Spleen (tissue), 11 donors: ENCODE data around the gene VENTX. TPM values are rescaled to one million over a fixed set of nuclear protein-coding genes. Genes with fewer than 3 reads are reported as not detected.

Source experiments
- DNase-seq: peaks from one replicate; pipeline ENCODE4 v3.0.0-alpha.2; 2020
- H3K27ac ChIP-seq, 8 donors: fragments of 200-600 bp; sonication (generic) in 7 of 8; 1 replicate in 4 of 8; 2 replicates in 4 of 8; pipeline versions ENCODE4 v1.5.0 to v1.8.0; 2016 to 2021; ENCODE audit warnings: inconsistent platforms in 4 of 8, mild to moderate bottlenecking in 4 of 8, moderate library complexity in 1 of 8
- H3K27me3 ChIP-seq, 7 donors: fragments of 200-600 bp; sonication (generic) in 6 of 7; replicated peaks in 1 of 7; 1 replicate in 4 of 7; 2 replicates in 3 of 7; pipeline versions ENCODE4 v1.5.0 to v1.8.0; 2016 to 2021; ENCODE audit warnings: inconsistent platforms in 3 of 7, mild to moderate bottlenecking in 1 of 7
- H3K36me3 ChIP-seq, 6 donors: fragments of 200-600 bp; sonication (generic) in 5 of 6; 1 replicate in 4 of 6; 2 replicates in 2 of 6; pipeline versions ENCODE4 v1.5.0 to v1.8.0; 2016 to 2021; ENCODE audit warnings: inconsistent platforms in 2 of 6
- H3K4me1 ChIP-seq, 6 donors: fragments of 200-600 bp; sonication (generic) in 5 of 6; 1 replicate in 3 of 6; 2 replicates in 3 of 6; pipeline versions ENCODE4 v1.5.0 to v1.8.0; 2016 to 2021; ENCODE audit warnings: inconsistent platforms in 3 of 6
- H3K4me3 ChIP-seq, 8 donors: fragments of 200-600 bp; sonication (generic) in 7 of 8; 1 replicate in 4 of 8; 2 replicates in 4 of 8; pipeline versions ENCODE4 v1.5.0 to v1.8.0; 2016 to 2021; ENCODE audit warnings: inconsistent platforms in 4 of 8, mild to moderate bottlenecking in 4 of 8, moderate library complexity in 2 of 8
- H3K9me3 ChIP-seq, 8 donors: fragments of 200-600 bp; sonication (generic) in 7 of 8; 1 replicate in 4 of 8; 2 replicates in 4 of 8; pipeline versions ENCODE4 v1.5.0 to v1.8.0; 2016 to 2021; ENCODE audit warnings: inconsistent platforms in 4 of 8
- POLR2A ChIP-seq, 3 donors: fragments of 450-650 bp; IDR thresholded peaks; one replicate each; pipeline ENCODE4 v1.5.1; 2017; ENCODE audit warnings: antibody characterized with exemption in 3 of 3, mild to moderate bottlenecking in 1 of 3
- POLR2AphosphoS5 ChIP-seq, 3 donors: sonication (generic); formaldehyde crosslinking; IDR thresholded peaks; one replicate each; pipeline ENCODE4 v1.5.1; 2017; ENCODE audit warnings: antibody characterized with exemption in 3 of 3
- WGBS, 5 donors: extraction: QIAGEN DNeasy Blood & Tissue Kit in 3 of 5; methylation state at CpG; one replicate each; pipeline versions ENCODE4 v1.1.5 to v1.1.7; 2013 to 2018; 5-methylcytosine and 5-hydroxymethylcytosine counted together
- intact Hi-C: fragments of 100-400 bp; cut with DNase I; formaldehyde crosslinking; loops from one replicate; pipeline ENCODE4 v1.15.0; 2023; ENCODE audit warnings: low total_unique reads
- polyA plus RNA-seq, 3 donors: library from polyadenylated mRNA; stranded (reverse); fragments of 200-250 nt; gene quantifications; one replicate each; pipeline ENCODE4 v1.2.1, GENCODE V29; 2013
- total RNA-seq, 7 donors: library from RNA; depleted of rRNA in 3 of 7; stranded (reverse); fragments of >200 nt in 3 of 7; fragmentation: NEBNext Ultra II Directional in 4 of 7; extraction: Animal tissue kit (Norgen Biotek cat#: 25700) in 4 of 7; gene quantifications; one replicate each; pipeline versions ENCODE4 v1.1.0 to v1.2.1, GENCODE V29; 2016 to 2021
- TF ChIP-seq, protein P1 (sequence below), 11 experiments: fragments of 200-600 bp in 7 of 11; fragments of 450-650 bp in 4 of 11; sonication (generic) in 4 of 11; IDR thresholded peaks in 8 of 11; conservative IDR thresholded peaks in 3 of 11; 1 replicate in 7 of 11; 2 replicates in 4 of 11; pipeline versions ENCODE4 v1.4.0 to v1.8.0; 2016 to 2021; ENCODE audit warnings: antibody characterized with exemption in 11 of 11, inconsistent platforms in 4 of 11, mild to moderate bottlenecking in 1 of 11
- donor health status: healthy with polysubstance abuse.
- donor health status: DM: no; HTN: no; CAD: no; lungs with moderate emphysema.
- donor health status: DM: no; HTN: no; CAD: no.
- donor health status: Bipolar disorder and iron deficiency.
- donor health status: healthy.
- donor health status: DM: no; HTN: no; CAD: no.
- donor health status: DM: yes; HTN: yes; CAD: no.

VENTX gene
- total and polyA plus RNA-seq, 10 donors = 0.76 to 10.4 (median 3.2) TPM

DNA sequence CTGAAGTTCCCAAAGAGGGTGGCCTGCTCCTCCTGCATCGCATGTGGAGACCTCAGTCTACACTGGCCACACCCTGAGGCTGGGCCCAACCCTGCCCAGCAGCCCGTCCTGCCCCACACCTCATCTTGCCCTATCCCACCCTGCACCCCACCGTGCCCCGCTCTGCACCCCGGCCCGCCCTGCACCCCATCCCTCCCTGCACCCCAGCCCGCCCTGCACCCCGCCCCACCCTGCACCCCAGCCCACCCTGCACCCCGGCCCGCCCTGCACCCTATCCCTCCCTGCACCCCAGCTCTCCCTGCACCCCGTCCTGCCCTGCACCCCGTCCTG is 14.5 kb downstream of the VENTX start:
- WGBS, 5 donors = 74 to 91% (median 85%) methylated on average over 6 to 12 of the region's 12 CpGs
- peaks cover 1 to 15% (median 4%) of the 10 kb centered on the region in 6 donors for H3K4me1 ChIP-seq
- no peak overlapping the region for H3K4me3 ChIP-seq
- intact Hi-C loops = loop anchor here (10.0 kb wide), 1 partner anchor 107 kb away; no protein-coding TSS in a partner anchor
- H3K36me3 ChIP-seq = no peaks in the 10 kb centered on the region
- H3K27ac ChIP-seq = no peak overlapping the region
- no peaks in the 10 kb centered on the region for H3K9me3 ChIP-seq
- TF ChIP-seq POLR2AphosphoS5 (IDR thresholded peaks at IDR 0.05) = no peak
- TF ChIP-seq, protein P1, sequence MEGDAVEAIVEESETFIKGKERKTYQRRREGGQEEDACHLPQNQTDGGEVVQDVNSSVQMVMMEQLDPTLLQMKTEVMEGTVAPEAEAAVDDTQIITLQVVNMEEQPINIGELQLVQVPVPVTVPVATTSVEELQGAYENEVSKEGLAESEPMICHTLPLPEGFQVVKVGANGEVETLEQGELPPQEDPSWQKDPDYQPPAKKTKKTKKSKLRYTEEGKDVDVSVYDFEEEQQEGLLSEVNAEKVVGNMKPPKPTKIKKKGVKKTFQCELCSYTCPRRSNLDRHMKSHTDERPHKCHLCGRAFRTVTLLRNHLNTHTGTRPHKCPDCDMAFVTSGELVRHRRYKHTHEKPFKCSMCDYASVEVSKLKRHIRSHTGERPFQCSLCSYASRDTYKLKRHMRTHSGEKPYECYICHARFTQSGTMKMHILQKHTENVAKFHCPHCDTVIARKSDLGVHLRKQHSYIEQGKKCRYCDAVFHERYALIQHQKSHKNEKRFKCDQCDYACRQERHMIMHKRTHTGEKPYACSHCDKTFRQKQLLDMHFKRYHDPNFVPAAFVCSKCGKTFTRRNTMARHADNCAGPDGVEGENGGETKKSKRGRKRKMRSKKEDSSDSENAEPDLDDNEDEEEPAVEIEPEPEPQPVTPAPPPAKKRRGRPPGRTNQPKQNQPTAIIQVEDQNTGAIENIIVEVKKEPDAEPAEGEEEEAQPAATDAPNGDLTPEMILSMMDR (IDR thresholded peaks at IDR 0.05 in 8 of 11, conservative IDR thresholded peaks at IDR 0.05 in 3 of 11) = no peak
- TF ChIP-seq POLR2A (IDR thresholded peaks at IDR 0.05) = no peak
- H3K27me3 ChIP-seq = peaks cover 0 to 53% (median 14%) of the 10 kb centered on the region in 7 donors
- DNase-seq = no peak

DNA sequence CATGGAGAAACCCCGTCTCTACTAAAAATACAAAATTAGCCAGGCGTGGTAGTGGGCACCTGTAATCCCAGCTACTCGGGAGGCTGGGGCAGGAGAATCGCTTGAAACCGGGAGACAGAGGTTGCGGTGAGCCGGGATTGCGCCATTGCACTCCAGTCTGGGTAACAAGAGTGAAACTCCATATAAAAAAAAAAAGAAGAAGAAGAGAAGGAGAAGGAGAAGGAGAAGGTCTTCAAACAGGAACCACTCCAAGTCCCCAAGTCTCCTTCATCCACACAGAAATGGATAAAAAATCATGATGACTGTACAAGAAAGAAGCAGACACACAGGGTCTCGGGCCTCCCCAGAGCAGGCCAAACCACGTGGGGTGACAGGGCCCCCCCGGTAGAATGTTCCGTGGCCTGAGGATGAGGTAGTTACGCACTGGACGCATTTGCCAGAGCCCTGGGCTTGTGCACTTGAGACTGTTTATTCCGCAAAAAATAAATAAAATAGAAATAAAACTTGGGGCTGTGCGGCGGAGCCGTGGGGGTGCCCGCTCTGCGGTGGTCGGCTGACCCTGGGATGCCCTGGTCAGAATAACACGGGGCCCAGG is 15.8 kb downstream of the VENTX start:
- DNase-seq = no peak
- H3K36me3 ChIP-seq = no peaks in the 10 kb centered on the region
- no peak overlapping the region for H3K4me3 ChIP-seq
- no peaks in the 10 kb centered on the region for H3K9me3 ChIP-seq
- WGBS, 5 donors = 71 to 87% (median 80%) methylated on average over 22 of the region's 22 CpGs
- H3K27ac ChIP-seq = no peak overlapping the region
- intact Hi-C loops = loop anchor here (10.0 kb wide), 1 partner anchor 109 kb away; no protein-coding TSS in a partner anchor
- peaks cover 14 to 27% (median 17%) of the 10 kb centered on the region in 6 donors for H3K4me1 ChIP-seq
- TF ChIP-seq POLR2AphosphoS5 (IDR thresholded peaks at IDR 0.05) = no peak
- H3K27me3 ChIP-seq = peaks cover 0 to 41% (median 2%) of the 10 kb centered on the region in 7 donors

DNA sequence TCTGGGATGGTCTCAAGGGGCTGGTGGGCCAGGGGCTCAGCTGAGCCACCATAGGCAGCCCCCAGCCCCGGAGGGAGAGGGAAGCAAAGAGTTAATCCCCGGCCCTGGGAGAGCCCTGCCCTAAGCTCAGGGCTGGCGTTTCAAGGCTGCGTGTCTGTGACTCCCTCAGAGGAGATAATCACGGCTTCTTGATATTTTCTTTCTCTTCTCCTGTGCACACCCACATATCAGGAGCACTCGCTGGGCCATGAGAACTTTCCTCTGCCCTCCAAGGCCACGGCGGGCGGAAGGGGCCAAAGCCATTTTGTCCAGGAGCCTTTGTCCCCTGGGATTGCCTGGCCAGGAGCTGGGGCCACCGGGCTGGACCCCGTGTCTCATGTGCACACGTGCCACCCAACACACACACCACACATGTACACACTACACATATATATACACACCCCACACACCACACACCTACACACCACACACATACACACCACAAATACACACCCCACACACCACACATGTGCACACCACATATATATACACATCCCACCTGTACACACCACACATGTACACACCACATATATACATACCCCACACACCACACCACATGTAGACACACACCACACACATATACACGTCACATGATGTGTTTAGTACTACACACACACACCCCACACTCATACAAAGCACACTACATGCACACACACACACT is 16.9 kb downstream of the VENTX start:
- WGBS, 5 donors = 56 to 78% (median 70%) methylated on average over 12 to 13 of the region's 13 CpGs
- DNase-seq = no peak
- intact Hi-C loops = loop anchor here (10.0 kb wide), 1 partner anchor 110 kb away; no protein-coding TSS in a partner anchor

DNA sequence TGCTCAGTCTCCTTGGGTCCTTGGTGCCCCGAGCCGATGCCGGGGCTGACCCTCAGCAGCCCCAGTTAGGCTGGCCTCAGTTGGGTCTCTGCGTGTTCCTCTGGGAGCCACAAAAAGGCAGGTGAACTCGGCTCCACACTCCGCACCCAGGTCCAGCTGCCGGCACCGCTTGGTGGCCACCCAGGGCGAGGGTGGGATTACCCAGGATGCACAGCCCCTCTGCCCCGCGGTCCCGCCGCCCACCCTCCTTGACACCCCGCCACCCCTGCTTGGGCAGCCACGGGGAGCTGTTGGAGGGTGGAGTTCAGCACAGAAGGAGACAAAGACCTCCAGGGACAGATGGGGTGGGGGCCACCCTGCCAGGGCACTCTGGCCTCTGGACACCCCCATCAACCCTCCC is 17.7 kb downstream of the VENTX start:
- no peak overlapping the region for H3K27ac ChIP-seq
- H3K4me3 ChIP-seq = no peak overlapping the region
- 90 to 96% (median 94%) methylated on average over 13 to 15 of the region's 15 CpGs for WGBS, 5 donors
- intact Hi-C loops = loop anchor here (10.0 kb wide), 1 partner anchor 111 kb away; no protein-coding TSS in a partner anchor
- H3K36me3 ChIP-seq = no peaks in the 10 kb centered on the region
- TF ChIP-seq, protein P1 (IDR thresholded peaks at IDR 0.05 in 8 of 11, conservative IDR thresholded peaks at IDR 0.05 in 3 of 11) = no peak
- no peak for TF ChIP-seq POLR2A (IDR thresholded peaks at IDR 0.05)
- H3K9me3 ChIP-seq = no peaks in the 10 kb centered on the region
- DNase-seq = no peak
- H3K27me3 ChIP-seq = peaks cover 0 to 28% (median 0%) of the 10 kb centered on the region in 7 donors
- H3K4me1 ChIP-seq = peaks cover 29 to 46% (median 35%) of the 10 kb centered on the region in 6 donors

More for the DNA sequence above, 16.9 kb downstream of the VENTX start:
- Histone ChIP-seq H3K27me3 (peaks cover 0 to 32% (median 0%) of the 10 kb centered on the region in 7 donors), H3K9me3 (no peaks in the 10 kb centered on the region), H3K27ac (no peak overlapping the region), H3K4me3 (no peak overlapping the region), H3K36me3 (no peaks in the 10 kb centered on the region), H3K4me1 (peaks cover 25 to 38% (median 28%) of the 10 kb centered on the region in 6 donors)
- TF ChIP-seq, protein P1 (IDR thresholded peaks at IDR 0.05 in 8 of 11, conservative IDR thresholded peaks at IDR 0.05 in 3 of 11) = no peak
- TF ChIP-seq POLR2AphosphoS5 (IDR thresholded peaks at IDR 0.05) (no peak), POLR2A (IDR thresholded peaks at IDR 0.05) (no peak)
